Fibroblast of villous mesenchyme (primary cell): ENCODE measurements around the gene LRRTM2. TPM values are rescaled to one million over a fixed set of nuclear protein-coding genes. Genes with fewer than 3 reads are reported as not detected.

ENCODE experiments used
- DNase-seq: peaks from one replicate; pipeline ENCODE4 v3.0.0-alpha.2; 2010; ENCODE audit warnings: low read depth
- H3K4me3 ChIP-seq: 2 replicates; pipeline ENCODE4 v1.5.1; 2011; ENCODE audit warnings: low read depth, mild to moderate bottlenecking, low read length
- CTCF ChIP-seq: IDR thresholded peaks from 2 replicates; pipeline ENCODE4 v1.5.1; 2012; ENCODE audit warnings: low read depth, mild to moderate bottlenecking, low read length; ENCODE audit not compliant: insufficient read depth
- total RNA-seq: library from RNA; depleted of rRNA; stranded (reverse); fragments of >200 nt; gene quantifications from 2 replicates; pipeline ENCODE4 v1.2.3, GENCODE V29; 2012

Gene LRRTM2
- total RNA-seq, 1 donor = under 0.01 TPM

DNA sequence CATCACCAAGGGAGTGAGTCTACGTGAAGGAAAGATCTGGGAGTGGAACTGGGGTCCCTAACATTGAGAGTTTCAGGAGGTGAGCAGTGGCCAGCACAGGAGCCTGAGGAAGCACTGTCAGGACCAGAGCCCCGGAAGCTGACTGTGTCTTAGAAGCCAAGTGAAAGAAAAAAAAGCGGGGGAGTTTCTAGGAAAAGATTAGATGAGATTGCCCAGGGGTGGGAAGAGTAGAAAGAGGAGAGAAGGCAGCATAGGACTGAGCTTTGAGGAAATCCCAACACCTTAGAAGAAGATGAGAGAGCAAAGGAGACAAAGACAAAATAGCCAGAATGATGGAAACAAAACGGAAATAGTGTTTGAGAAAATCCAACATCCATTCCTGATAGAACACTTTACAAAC is 37.0 kb upstream of the LRRTM2 start:
- DNase-seq = no peak
- no peak overlapping the region for H3K4me3 ChIP-seq
- TF ChIP-seq CTCF = no peak

DNA sequence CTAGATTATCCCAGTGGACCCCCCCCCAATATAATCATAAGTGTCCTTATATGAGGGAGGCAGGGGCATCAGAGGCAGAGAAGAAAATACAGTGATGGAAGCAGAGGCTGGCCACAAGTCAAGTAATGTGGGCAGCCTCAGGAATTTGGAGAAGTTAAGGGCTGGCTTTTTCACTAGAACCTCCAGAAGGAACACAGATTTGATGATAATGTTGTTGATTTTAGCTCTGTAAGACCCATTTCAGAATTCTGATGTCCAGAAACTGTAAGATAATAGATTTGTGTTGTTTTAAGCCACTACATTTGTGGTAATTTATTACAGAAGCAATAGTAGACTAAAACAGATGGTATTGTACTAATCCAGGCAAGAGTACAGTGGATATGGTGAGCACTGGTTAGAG is 36.3 kb upstream of the LRRTM2 start:
- peak; percentile 37 for DNase-seq
- TF ChIP-seq CTCF = no peak
- H3K4me3 ChIP-seq = no peak overlapping the region

DNA sequence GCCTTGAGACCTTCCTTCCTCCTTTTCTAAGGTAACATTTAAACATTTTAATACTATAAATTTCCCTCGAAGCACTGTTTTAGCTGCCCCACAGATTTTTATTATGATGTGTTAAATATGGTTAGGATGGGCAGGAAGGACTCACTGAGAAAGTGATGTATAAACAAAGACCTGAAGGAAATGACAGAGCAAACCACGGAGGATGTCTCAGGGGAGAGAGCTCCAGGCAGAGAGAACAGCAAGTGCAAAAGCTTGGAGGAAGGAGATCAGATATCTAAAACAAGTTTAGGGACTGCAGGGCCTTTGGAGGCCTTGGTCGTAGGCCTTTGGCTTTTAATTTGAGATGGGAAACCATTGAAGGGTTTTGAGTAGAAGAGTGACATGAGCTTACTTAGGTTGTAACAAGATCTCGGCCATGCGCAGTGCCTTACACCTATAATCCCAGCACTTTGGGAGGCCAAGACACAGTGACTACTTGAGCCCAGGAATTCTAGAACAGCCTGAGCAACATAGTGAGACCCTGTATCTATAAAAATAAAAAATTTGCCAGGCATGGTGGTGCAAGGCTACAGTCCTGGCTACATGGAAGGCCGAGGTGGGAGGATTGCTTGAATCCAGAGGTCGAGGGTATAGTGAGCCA is 35.5 kb upstream of the LRRTM2 start:
- no peak overlapping the region for H3K4me3 ChIP-seq
- DNase-seq = no peak
- no peak for TF ChIP-seq CTCF

- no peak overlapping the region for H3K4me3 ChIP-seq
- no peak for DNase-seq
- TF ChIP-seq CTCF = no peak
Measured at GRCh38 chr5:138909734-138910133, 34.6 kb upstream of the LRRTM2 start.

- DNase-seq = peak; percentile 61
- no peak overlapping the region for H3K4me3 ChIP-seq
- TF ChIP-seq CTCF = no peak
Measured at GRCh38 chr5:138905541-138905940, 30.4 kb upstream of the LRRTM2 start.

GRCh38 chr5:138903130-138903775 is 28.1 kb upstream of the LRRTM2 start:
- no peak overlapping the region for H3K4me3 ChIP-seq
- DNase-seq = peak; percentile 52
- TF ChIP-seq CTCF = no peak
